Parathyroid adenoma (tissue), 2 donors: Measurements from ENCODE around the gene PRRT4.

Experiments used
- H2AFZ ChIP-seq: fragments of 300-600 bp; sonication (generic); one replicate; pipeline ENCODE4 v1.7.0; 2017; ENCODE audit warnings: antibody characterized with exemption, mild to moderate bottlenecking
- H3K27ac ChIP-seq: fragments of 300-600 bp; sonication (generic); one replicate; pipeline ENCODE4 v1.7.0; 2017
- H3K27me3 ChIP-seq: fragments of 300-600 bp; sonication (generic); one replicate; pipeline ENCODE4 v1.7.0; 2017; ENCODE audit warnings: low read length; ENCODE audit not compliant: control insufficient read depth, insufficient read depth
- H3K36me3 ChIP-seq: fragments of 300-600 bp; sonication (generic); one replicate; pipeline ENCODE4 v1.7.0; 2017; ENCODE audit warnings: low read length; ENCODE audit not compliant: control insufficient read depth, insufficient read depth
- H3K4me1 ChIP-seq: fragments of 300-600 bp; sonication (generic); one replicate; pipeline ENCODE4 v1.7.0; 2017; ENCODE audit warnings: control low read depth
- H3K4me2 ChIP-seq: fragments of 300-600 bp; sonication (generic); one replicate; pipeline ENCODE4 v1.7.0; 2017; ENCODE audit warnings: low read length
- H3K4me3 ChIP-seq: fragments of 300-600 bp; sonication (generic); one replicate; pipeline ENCODE4 v1.7.0; 2017; ENCODE audit warnings: low read depth, low read length
- H3K79me2 ChIP-seq: fragments of 300-600 bp; sonication (generic); one replicate; pipeline ENCODE4 v1.7.0; 2017; ENCODE audit warnings: control low read depth
- H3K9ac ChIP-seq: fragments of 300-600 bp; sonication (generic); one replicate; pipeline ENCODE4 v1.7.0; 2017; ENCODE audit warnings: mild to moderate bottlenecking
- H3K9me3 ChIP-seq: fragments of 300-600 bp; sonication (generic); one replicate; pipeline ENCODE4 v1.7.0; 2017; ENCODE audit warnings: low read length; ENCODE audit not compliant: control insufficient read depth
- CTCF ChIP-seq: fragments of 300-600 bp; sonication (generic); IDR thresholded peaks from one replicate; pipeline ENCODE4 v1.7.0; 2017; ENCODE audit warnings: antibody characterized with exemption, mild to moderate bottlenecking
- donor health status: primary hyperparathyroidism.

The PRRT4 gene

GRCh38 chr7:128400566-128400965 is 39.1 kb upstream of the PRRT4 start:
- TF ChIP-seq CTCF = no peak
- Histone ChIP-seq H3K27me3 (no peaks in the 10 kb centered on the region), H3K36me3 (no peaks in the 10 kb centered on the region)

GRCh38 chr7:128399991-128400390 is 38.5 kb upstream of the PRRT4 start:
- H2AFZ ChIP-seq = no peak overlapping the region
- H3K4me1 ChIP-seq = no peaks in the 10 kb centered on the region
- no peak for TF ChIP-seq CTCF
- no peak overlapping the region for H3K4me3 ChIP-seq
- no peak overlapping the region for H3K27ac ChIP-seq
- H3K36me3 ChIP-seq = no peaks in the 10 kb centered on the region
- no peaks in the 10 kb centered on the region for H3K9me3 ChIP-seq
- no peak overlapping the region for H3K4me2 ChIP-seq
- H3K79me2 ChIP-seq = peaks cover 1% of the 10 kb centered on the region
- no peak overlapping the region for H3K9ac ChIP-seq
- no peaks in the 10 kb centered on the region for H3K27me3 ChIP-seq

More at GRCh38 chr7:128400566-128400965, 39.1 kb upstream of the PRRT4 start:
- no peaks in the 10 kb centered on the region for H3K9me3 ChIP-seq
- H3K9ac ChIP-seq = no peak overlapping the region
- no peak overlapping the region for H2AFZ ChIP-seq
- H3K27ac ChIP-seq = no peak overlapping the region
- no peak overlapping the region for H3K4me2 ChIP-seq
- H3K79me2 ChIP-seq = peaks cover 3% of the 10 kb centered on the region
- H3K4me1 ChIP-seq = no peaks in the 10 kb centered on the region
- no peak overlapping the region for H3K4me3 ChIP-seq

- Histone ChIP-seq H3K36me3 (no peaks in the 10 kb centered on the region), H3K27ac (no peak overlapping the region), H3K4me1 (no peaks in the 10 kb centered on the region), H3K79me2 (no peaks in the 10 kb centered on the region), H3K9me3 (no peaks in the 10 kb centered on the region), H2AFZ (no peak overlapping the region), H3K27me3 (no peaks in the 10 kb centered on the region), H3K4me3 (no peak overlapping the region), H3K9ac (no peak overlapping the region), H3K4me2 (no peak overlapping the region)
- no peak for TF ChIP-seq CTCF
These were observed 37.3 kb upstream of the PRRT4 start for GRCh38 chr7:128398841-128399135.

GRCh38 chr7:128398016-128398840 is 36.7 kb upstream of the PRRT4 start:
- Histone ChIP-seq H3K79me2 (no peaks in the 10 kb centered on the region), H2AFZ (no peak overlapping the region), H3K27me3 (no peaks in the 10 kb centered on the region), H3K27ac (no peak overlapping the region), H3K4me1 (no peaks in the 10 kb centered on the region), H3K9ac (no peak overlapping the region), H3K4me2 (no peak overlapping the region), H3K36me3 (no peaks in the 10 kb centered on the region), H3K9me3 (no peaks in the 10 kb centered on the region), H3K4me3 (no peak overlapping the region)
- TF ChIP-seq CTCF = peak; percentile 93

GRCh38 chr7:128396357-128396756 is 34.9 kb upstream of the PRRT4 start:
- H3K4me1 ChIP-seq = no peaks in the 10 kb centered on the region

More at GRCh38 chr7:128396357-128396756, 34.9 kb upstream of the PRRT4 start:
- Histone ChIP-seq H3K36me3 (no peaks in the 10 kb centered on the region), H3K4me2 (no peak overlapping the region), H3K4me3 (no peak overlapping the region), H3K27me3 (no peaks in the 10 kb centered on the region), H3K79me2 (no peaks in the 10 kb centered on the region), H3K9ac (no peak overlapping the region), H3K27ac (no peak overlapping the region), H2AFZ (no peak overlapping the region), H3K9me3 (no peaks in the 10 kb centered on the region)
- TF ChIP-seq CTCF = no peak
